ENCODE measurements around the gene AGPAT4. TPM values are rescaled to one million over a fixed set of nuclear protein-coding genes. Genes with fewer than 3 reads are reported as not detected.

Gene AGPAT4
- total and polyA plus RNA-seq, 2 of the 4 experiments (the other 2 are of a cell fraction): 3.6 to 3.8 TPM

DNA sequence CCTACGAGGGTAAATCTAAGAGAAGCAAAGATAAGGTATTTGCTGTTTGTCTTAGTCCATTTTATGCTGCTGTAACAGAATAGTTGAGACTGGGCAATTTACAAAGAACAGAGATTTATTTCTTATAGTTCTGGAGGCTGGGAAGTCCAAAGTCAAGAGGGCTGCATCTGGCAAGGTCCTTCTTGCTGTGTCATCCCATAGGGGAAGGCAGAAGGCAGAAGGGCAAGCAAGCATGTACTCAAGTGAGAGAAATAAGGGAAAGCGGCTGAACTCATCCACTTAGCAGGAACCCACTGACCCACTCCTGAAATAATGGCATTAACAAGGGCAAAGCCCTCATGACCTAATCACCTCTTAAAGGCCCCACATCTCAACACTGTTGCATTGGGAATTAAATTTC lies 102.7 kb downstream of the AGPAT4 start:
- intact Hi-C loops (cut with micrococcal nuclease): no loop called here
- POLR2A ChIA-PET (ENCODE audit: unreplicated experiment): no interaction called here
- WGBS, 2 experiments (ENCODE audit: extremely low coverage in 2 of 2, insufficient read length in 1 of 2): no CpG with 5 or more reads among the region's 2 CpGs
- no peaks in the 10 kb centered on the region for H3K36me3 ChIP-seq (ENCODE audit: control insufficient read depth, insufficient read depth, low read length)
- no peak for TF ChIP-seq RAD21 (IDR thresholded peaks at IDR 0.05; ENCODE audit: low read length)
- no peak for TF ChIP-seq SMC3 (IDR thresholded peaks at IDR 0.05; ENCODE audit: low read depth, low read length)
- no peak for TF ChIP-seq NFE2L2 (IDR thresholded peaks at IDR 0.05; ENCODE audit: low read depth, low read length)
- no peak for TF ChIP-seq MAFK (IDR thresholded peaks at IDR 0.05; ENCODE audit: low read depth, low read length)
- TF ChIP-seq MXI1 (IDR thresholded peaks at IDR 0.05; ENCODE audit: borderline replicate concordance, low read depth, low read length): no peak
- no peak for TF ChIP-seq FOS (IDR thresholded peaks at IDR 0.05; ENCODE audit: low read depth, low read length)
- TF ChIP-seq, protein P1, sequence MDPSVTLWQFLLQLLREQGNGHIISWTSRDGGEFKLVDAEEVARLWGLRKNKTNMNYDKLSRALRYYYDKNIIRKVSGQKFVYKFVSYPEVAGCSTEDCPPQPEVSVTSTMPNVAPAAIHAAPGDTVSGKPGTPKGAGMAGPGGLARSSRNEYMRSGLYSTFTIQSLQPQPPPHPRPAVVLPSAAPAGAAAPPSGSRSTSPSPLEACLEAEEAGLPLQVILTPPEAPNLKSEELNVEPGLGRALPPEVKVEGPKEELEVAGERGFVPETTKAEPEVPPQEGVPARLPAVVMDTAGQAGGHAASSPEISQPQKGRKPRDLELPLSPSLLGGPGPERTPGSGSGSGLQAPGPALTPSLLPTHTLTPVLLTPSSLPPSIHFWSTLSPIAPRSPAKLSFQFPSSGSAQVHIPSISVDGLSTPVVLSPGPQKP (IDR thresholded peaks at IDR 0.05; ENCODE audit: borderline replicate concordance, low read depth, low read length): no peak
- TF ChIP-seq, protein P2, sequence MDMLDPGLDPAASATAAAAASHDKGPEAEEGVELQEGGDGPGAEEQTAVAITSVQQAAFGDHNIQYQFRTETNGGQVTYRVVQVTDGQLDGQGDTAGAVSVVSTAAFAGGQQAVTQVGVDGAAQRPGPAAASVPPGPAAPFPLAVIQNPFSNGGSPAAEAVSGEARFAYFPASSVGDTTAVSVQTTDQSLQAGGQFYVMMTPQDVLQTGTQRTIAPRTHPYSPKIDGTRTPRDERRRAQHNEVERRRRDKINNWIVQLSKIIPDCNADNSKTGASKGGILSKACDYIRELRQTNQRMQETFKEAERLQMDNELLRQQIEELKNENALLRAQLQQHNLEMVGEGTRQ (IDR thresholded peaks at IDR 0.05; ENCODE audit: low read depth, low read length): no peak
- no peak for TF ChIP-seq RCOR1 (IDR thresholded peaks at IDR 0.05; ENCODE audit: insufficient replicate concordance, low read length)
- TF ChIP-seq BHLHE40 (IDR thresholded peaks at IDR 0.05; ENCODE audit: low read depth, low read length): no peak
- no peak for TF ChIP-seq RFX5 (IDR thresholded peaks at IDR 0.05; ENCODE audit: low read depth, low read length)
- TF ChIP-seq MAZ (IDR thresholded peaks at IDR 0.05; ENCODE audit: borderline replicate concordance, low read depth, low read length): no peak
- TF ChIP-seq CHD1 (IDR thresholded peaks at IDR 0.05; ENCODE audit: low read depth, low read length): no peak
- TF ChIP-seq CTCF (conservative IDR thresholded peaks at IDR 0.05; ENCODE audit: low read depth, low read length): no peak
- no peaks in the 10 kb centered on the region for H3K27me3 ChIP-seq (ENCODE audit: control insufficient read depth, insufficient read depth, low read length)
- H3K9me1 ChIP-seq (ENCODE audit: insufficient read depth, low read length): peaks cover 13% of the 10 kb centered on the region
- H3K4me2 ChIP-seq (ENCODE audit: low read depth, low read length): no peak overlapping the region
- H4K5ac ChIP-seq (ENCODE audit: low read depth, low read length): no peak overlapping the region
- H2BK15ac ChIP-seq (ENCODE audit: low read depth, low read length): no peak overlapping the region
- in situ Hi-C loops (cut with MboI; ENCODE audit: low sequenced_read_pairs): no loop called here
- H3K79me1 ChIP-seq (ENCODE audit: low read depth in 1 of 2, low read length in 2 of 2): peaks cover 10% of the 10 kb centered on the region in 2 experiments; a peak in 3 of 4 replicates
- H2BK20ac ChIP-seq (ENCODE audit: low read depth, low read length): no peak overlapping the region
- H3K4me1 ChIP-seq (ENCODE audit: control insufficient read depth, insufficient read depth, low read length): peaks cover 9% of the 10 kb centered on the region
- H3K56ac ChIP-seq (ENCODE audit: extremely low read depth, insufficient read depth, low read length): no peak overlapping the region
- DNase-seq (no peak), ATAC-seq (ENCODE audit: low read depth) (no peak)
- no peak overlapping the region for H3K9ac ChIP-seq (ENCODE audit: low read depth, low read length)
- H4K91ac ChIP-seq (ENCODE audit: insufficient read depth, low read depth, low read length): no peak overlapping the region
- H3K18ac ChIP-seq (ENCODE audit: low read depth, low read length): no peak overlapping the region
- H3K9me3 ChIP-seq (ENCODE audit: control insufficient read depth, insufficient read depth, low read length): no peaks in the 10 kb centered on the region
- H3K23ac ChIP-seq (ENCODE audit: low read depth, low read length): no peak overlapping the region
- no peak overlapping the region for H2AFZ ChIP-seq (replicated peaks; ENCODE audit: low read length, poor library complexity)
- CTCF ChIA-PET: no interaction called here
- dilution Hi-C loops (cut with HindIII; ENCODE audit: low sequenced_read_pairs, unreplicated experiment): no loop called here
- H4K20me1 ChIP-seq (ENCODE audit: insufficient read depth, low read length): no peaks in the 10 kb centered on the region
- no peak overlapping the region for H3K4ac ChIP-seq (ENCODE audit: low read depth, low read length)
- no peak overlapping the region for H3K4me3 ChIP-seq (ENCODE audit: insufficient read depth, low read depth, low read length)
- no TSS peak for BruUV-seq (replicated peaks)
- no peak overlapping the region for H3K27ac ChIP-seq (ENCODE audit: insufficient read depth, low read length)
- no peak overlapping the region for H2BK5ac ChIP-seq (ENCODE audit: low read depth, low read length, poor library complexity, severe bottlenecking)
- H2BK120ac ChIP-seq (ENCODE audit: low read depth, low read length): no peak overlapping the region
- no peak overlapping the region for H4K8ac ChIP-seq (ENCODE audit: low read depth in 2 of 2, low read length in 2 of 2)
- H3K14ac ChIP-seq (replicated peaks; ENCODE audit: low read depth, low read length): no peak overlapping the region
- no peak overlapping the region for H2AK5ac ChIP-seq (ENCODE audit: low read depth, low read length)
- H2AK9ac ChIP-seq (replicated peaks; ENCODE audit: low read depth, low read length, poor library complexity): no peak overlapping the region
